ENCODE data around the gene ZNF677.
"Not testable (repeated sequence)": the region's sequence is repeated elsewhere in the genome, so short reads cannot be mapped to it uniquely, and the experiment has no call there.

The ZNF677 gene

DNA sequence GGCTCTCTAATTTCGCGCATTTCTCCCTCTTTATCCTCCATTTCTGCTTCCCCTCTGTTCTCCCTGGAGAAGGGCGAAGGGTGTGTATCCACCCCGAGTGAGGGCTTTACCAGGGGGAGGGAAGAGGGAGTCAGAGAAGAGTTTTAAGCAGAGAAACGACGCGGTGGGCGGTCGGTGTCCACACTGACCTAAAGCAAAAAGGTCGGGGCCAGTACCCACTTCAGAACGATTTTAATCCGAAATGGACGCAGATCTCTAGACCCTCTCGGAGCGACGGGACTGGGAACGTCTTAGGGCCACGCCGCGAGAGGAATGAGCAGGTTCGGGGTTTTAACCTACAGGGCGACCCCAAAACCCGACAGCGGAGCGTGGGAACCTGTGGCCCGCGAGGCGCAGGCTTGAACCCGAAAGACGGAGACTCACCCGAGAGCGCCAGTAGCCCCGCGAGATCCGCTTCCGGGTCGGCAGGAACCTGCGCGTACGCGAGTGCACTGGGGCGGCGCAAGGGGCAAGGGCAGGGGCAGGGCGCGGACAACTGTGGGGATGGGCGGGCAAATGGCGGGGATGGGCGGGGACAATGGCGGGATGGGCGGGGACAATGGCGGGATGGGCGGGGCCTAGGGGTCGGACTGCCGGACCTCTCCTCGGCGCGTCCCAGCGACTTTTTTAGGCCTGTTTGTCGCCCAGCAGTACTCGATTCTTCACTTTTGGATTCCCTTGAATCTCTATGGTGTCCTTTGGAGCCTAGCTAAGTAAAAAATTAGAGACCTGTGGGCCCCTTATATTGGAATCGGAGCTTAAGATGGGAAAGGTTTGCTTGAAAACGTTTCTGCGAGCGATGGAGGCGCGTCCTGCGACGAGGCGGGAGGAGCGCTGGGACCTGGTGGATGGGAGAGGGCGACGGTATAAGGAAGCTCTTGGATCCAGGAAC, at the start of gene ZNF677:
Gene ZNF677 (minus strand): TSS at position 463 of the 931 bp plus-strand sequence. CDS start 3,323 bp downstream, outside the sequence.
- peak; percentile 64 for DNase-seq

- not testable (repeated sequence) for DNase-seq
These were observed 46.7 kb upstream of the ZNF677 start for GRCh38 chr19:53301341-53301740.

- DNase-seq, result no peak
These were observed 40.2 kb upstream of the ZNF677 start for GRCh38 chr19:53294786-53295441.

DNA sequence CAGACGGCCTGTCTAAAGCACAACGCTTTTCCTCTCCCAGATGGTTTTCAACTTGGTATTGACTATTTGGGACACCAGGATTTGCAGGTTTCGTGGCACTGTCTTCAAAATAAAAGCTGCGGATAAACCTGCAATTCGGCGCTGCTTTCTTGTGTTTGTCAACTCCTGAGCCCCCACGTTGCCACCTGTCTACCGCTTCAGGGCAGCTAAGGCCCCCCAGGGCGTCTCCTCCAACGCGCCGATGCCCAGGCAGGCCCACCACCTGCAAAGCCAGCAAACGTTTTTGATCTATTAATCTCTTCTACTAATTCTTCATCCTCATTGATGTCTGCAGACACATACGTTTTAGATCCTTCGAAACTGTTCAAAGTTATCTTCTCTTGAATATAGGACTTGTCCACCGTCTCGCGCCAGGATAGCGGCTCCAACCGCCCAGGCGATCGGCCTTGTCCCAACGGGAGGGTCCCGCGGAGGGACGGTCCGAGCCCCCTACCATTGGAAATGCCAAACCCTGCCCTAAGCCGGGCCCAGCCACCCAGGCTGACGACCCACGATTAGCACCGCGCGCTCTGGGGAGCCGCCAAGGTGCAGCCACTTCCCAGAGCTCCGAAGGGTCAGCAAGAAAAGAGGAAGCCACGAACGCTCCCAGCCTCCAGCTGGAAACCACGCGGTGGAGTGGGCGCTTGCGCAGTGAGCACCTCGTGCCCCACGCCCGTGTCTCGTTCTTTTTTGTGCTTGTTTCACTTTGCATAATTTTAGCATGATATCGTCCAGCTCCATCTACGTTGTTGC, 36.3 kb upstream of the ZNF677 start:
- no peak for DNase-seq

DNA sequence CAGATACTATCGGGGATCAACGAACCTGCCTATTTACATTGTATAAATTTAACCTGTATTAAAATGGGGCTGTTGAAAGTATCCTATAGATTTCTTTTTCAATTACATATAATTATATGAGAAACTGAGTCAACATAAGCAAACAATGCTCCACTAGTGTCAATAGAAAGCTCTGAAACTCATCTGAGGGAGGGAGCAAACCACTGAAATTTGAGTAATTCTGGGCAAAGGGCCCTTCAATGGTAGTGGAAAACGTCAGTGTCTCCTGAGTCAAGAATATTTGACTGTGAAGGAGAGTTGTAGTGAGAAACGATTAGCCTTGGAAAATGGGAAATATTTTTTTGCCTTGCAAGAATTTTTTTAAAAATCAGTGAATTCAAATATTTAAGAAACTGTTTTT, 30.4 kb upstream of the ZNF677 start:
- DNase-seq, result no peak

DNA sequence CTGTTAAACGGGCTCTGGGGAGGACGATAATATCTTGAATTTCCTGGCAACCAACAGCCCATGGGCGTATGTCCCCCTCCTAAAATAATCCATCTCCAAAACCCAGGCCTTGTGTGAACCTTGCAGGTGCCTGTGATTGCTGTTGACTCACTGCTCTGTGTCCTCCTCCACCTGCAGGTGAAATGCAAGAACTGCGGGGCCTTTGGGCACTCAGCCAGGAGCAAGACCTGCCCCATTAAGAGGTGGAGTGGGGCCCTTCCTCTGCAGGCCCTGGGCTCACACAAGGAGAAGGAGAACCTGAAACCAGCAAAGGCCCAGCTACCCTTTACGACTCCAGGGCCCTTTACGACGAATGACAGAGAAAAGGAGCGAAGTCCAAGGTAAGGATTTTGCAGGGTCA, 27.3 kb upstream of the ZNF677 start:
- DNase-seq, result not testable (repeated sequence)

DNA sequence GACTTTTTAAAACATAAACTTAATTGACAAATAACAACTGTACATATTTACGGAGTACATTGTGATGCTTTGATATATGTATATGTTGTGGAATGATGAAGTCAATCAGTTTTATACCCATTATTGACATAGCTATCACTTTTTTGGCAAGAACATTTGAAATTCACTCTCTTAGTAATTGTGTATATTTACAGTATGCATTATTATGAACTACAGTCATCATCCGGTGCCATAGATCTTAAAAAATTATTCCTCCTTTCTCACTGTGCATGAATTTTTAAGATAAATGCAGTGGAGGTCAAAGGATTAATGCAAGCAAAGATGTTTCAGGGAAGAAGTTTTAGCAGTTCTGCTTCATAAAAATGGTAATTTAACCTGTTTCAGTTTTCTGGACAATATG, 20.8 kb upstream of the ZNF677 start:
- DNase-seq, result no peak

GRCh38 chr19:53272044-53272443, 17.4 kb upstream of the ZNF677 start:
- DNase-seq, result no peak

GRCh38 chr19:53269861-53270260, 15.2 kb upstream of the ZNF677 start:
- DNase-seq, result not testable (repeated sequence)

GRCh38 chr19:53267623-53268022, 12.9 kb upstream of the ZNF677 start, which contains the start of gene VN1R4:
Gene VN1R4, minus strand, starts transcription at chr19:53267723. Its CDS starts 58 bp downstream, at chr19:53267665.
- not testable (repeated sequence) for DNase-seq

- DNase-seq, result not testable (repeated sequence)
These were observed 3.2 kb upstream of the ZNF677 start, which contains the start of gene VN1R2 for GRCh38 chr19:53257715-53258342. Gene VN1R2, plus strand, starts transcription at chr19:53258292. Its CDS starts 84 bp downstream, at chr19:53258376.

DNA sequence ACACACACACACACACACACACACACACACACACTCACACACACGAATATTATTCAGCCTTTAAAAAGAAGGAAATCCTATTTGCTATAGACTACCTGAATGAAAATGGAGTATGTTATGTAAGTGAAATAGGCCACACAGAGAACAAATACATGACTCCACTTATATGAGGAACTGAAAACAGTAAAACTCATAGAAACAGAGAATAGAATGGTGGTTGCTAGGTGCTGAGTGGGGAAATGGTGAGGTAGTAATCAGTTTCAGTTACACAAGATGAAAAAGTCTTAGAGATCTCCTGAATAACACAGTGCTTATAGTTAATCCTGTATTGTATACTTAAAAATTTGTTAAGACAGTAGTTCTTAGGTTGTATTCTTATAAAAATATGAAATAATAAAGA, 8.2 kb downstream of the ZNF677 start:
- peak; percentile 93 for DNase-seq

DNA sequence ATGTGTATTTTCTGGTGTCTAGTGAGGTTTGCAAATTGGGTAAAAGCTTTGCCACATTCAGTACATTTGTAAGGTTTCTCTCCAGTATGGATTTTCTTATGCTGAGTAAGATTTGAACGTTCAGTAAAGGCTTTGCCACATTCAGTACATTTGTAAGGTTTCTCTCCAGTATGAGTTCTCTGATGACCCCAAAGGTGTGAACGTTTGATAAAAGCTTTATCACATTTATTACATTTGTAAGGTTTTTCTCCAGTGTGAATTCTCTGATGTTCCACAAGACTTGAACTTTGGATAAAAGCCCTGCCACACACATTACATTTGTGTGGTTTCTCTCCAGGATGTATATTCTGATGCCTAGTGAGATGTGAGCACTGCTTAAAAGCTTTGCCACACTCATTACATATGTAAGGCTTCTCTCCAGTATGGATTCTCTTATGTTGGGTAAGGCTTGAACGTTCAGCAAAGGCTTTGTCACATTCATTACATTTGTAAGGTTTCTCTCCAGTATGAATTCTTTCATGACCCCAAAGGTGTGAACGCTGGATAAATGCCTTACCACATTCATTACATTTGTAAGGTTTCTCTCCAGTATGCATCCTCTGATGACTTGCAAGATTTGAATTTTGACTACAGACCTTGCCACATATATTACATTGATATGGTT, 17.4 kb downstream of the ZNF677 start:
- no peak for DNase-seq

DNA sequence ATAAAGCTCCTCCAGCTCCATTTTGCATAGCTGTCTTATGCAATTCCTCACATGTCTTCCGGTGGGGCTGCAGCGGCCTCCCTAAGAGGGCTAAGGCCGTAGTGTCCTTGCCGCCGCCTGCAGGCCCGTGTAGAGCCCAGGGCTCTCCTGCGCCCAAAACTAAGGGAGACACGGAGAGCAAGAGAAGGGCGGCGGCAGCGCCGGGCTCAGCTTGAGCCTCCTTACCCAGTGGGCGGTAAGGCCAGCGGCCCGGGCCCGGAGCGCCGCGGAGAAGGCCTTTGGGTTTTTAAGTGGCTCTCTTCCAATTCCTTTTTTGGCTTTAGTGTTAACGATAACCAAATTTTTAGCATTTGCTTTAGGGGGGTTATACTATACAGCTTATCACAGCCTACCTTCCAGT, 30.1 kb downstream of the ZNF677 start:
- DNase-seq, result no peak

- DNase-seq, result not testable (repeated sequence)
These were observed 32.0 kb downstream of the ZNF677 start for GRCh38 chr19:53222716-53223115.

DNA sequence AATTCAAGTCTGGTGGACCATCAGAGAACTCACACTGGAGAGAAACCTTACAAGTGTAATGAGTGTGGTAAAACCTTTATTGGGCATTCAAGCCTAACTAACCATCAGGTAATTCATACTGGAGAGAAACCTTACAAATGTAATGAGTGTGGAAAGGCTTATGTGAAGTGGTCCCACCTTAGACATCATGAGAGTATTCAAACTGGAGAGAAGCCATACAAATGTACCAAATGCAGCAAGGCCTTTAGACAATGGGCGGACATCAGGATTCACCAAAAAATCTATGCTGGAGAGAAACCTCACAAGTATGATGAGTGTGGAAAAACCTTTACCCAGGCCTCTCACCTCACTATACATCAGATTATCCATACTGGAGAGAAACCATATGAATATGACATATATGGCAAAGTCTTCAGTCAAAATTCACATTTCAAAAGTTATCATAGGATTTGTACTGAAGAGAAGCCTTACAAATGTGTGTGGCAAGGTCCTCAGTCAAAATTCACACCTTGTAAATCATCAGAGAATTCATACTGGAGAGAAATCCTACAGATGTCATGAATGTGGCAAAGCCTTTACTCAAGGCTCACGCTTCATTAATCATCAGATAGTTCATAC, 41.9 kb downstream of the ZNF677 start:
- DNase-seq, result no peak

DNA sequence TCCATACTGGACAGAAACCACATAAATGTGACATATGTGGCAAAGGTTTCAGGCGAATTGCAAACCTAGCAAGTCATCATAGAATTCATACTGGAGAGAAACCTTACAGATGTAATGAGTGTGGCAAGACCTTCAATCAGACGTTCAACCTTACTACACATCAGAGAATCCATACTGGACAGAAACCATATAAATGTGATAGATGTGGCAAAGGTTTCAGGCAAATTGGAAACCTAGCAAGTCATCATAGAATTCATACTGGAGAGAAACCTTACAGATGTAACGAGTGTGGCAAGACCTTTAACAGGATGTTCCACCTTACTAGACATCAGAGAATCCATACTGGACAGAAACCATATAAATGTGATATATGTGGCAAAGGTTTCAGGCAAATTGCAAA, 43.1 kb downstream of the ZNF677 start:
- DNase-seq, result not testable (repeated sequence)

GRCh38 chr19:53196777-53197396, 57.8 kb downstream of the ZNF677 start:
- peak; percentile 78 for DNase-seq

- DNase-seq, result peak; percentile 76
These were observed 59.3 kb downstream of the ZNF677 start for GRCh38 chr19:53195265-53195903.

- DNase-seq, result no peak
These were observed 61.0 kb downstream of the ZNF677 start for GRCh38 chr19:53193535-53194222.

All from MV-4-11 (cell line).